HG03342 (cell line): ENCODE measurements around the gene CRTAC1.
"Not testable (repeated sequence)": the region's sequence is repeated elsewhere in the genome, so short reads cannot be mapped to it uniquely, and the experiment has no call there.

ENCODE experiments used
- ATAC-seq: cut with Tn5 transposase; IDR thresholded peaks from one replicate; pipeline ENCODE4 v1.9.1; 2021; ENCODE audit warnings: mild to moderate bottlenecking, moderate library complexity; ENCODE audit not compliant: unreplicated experiment

The CRTAC1 gene

DNA sequence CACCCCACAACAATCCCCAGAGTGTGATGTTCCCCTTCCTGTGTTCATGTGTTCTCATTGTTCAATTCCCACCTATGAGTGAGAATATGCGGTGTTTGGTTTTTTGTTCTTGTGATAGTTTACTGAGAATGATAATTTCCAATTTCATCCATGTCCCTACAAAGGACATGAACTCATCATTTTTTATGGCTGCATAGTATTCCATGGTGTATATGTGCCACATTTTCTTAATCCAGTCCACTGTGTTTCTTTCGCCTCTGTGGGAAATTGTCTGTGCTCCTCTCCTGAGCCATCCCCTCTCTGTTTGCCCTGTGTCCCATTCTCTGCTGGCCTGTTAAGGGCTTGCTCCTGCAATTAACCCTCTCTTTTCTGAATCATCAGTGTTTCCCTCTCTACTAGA, 186.4 kb downstream of the CRTAC1 start:
- ATAC-seq = not testable (repeated sequence)

DNA sequence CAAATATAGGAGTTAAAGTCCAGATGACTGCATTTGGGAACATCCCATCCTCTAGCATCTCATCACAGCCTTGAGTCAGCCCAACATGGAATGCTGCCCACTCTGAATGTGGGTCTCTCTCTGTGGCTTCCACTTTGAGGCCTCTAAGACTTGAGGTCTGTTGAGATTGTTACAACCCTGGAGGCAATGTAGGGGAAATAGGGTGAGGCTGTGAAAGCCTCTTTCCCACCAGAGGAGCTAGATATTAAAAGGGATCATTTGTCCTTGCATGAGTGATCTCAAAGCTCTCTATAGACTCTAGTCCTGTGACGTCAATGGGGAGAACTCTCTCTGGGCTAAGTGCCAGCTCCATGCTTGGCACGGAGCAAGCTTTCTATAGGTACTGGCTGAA, 187.1 kb downstream of the CRTAC1 start:
- no peak for ATAC-seq

DNA sequence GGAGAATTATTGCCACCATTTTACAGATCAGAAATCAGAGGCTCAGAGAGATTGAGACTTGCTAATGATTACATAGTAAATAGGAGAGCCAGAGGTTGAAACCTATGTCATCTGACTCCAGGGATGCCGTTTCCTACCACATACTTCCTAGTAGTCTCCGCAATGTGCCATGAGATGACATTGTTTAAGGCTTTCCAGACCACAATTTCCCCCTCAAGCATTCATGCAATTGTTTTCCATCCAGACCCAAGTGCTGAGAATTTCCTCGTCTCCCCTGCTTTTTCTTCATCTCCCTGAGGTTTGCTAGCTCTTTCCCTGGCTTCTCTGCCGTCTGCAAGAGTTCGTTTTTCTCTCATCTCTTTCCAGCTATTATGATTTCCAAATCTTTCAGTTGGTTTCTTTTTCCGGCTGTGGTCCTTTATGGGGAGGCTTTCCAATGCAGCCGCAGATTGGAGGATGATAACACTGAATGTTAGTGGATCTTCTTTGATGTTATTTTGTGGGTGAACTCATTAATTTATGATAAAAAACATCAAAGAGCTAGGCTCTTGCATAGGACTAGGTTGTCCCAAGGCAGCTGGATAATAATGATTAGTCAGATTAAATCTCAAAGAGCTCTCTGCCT, 187.7 kb downstream of the CRTAC1 start:
- ATAC-seq = no peak

DNA sequence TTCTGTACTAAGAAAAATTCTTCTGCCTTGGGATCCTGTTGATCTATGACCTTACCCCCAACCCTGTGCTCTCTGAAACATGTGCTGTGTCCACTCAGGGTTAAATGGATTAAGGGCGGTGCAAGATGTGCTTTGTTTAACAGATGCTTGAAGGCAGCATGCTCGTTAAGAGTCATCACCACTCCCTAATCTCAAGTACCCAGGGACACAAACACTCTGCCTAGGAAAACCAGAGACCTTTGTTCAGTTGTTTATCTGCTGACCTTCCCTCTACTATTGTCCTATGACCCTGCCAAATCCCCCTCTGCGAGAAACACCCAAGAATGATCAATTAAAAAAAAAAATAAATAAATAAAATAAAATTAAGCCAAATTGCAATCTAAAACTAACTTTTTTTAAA, 188.3 kb downstream of the CRTAC1 start:
- not testable (repeated sequence) for ATAC-seq

DNA sequence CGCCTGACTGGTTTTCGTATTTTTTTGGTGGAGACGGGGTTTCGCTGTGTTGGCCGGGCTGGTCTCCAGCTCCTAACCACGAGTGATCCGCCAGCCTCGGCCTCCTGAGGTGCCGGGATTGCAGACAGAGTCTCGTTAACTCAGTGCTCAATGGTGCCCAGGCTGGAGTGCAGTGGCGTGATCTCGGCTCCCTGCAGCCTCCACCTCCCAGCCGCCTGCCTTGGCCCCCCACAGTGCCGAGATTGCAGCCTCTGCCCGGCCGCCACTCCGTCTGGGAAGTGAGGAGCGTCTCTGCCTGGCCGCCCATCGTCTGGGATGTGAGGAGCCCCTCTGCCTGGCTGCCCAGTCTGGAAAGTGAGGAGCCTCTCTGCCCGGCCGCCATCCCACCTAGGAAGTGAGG, 189.3 kb downstream of the CRTAC1 start:
- not testable (repeated sequence) for ATAC-seq

DNA sequence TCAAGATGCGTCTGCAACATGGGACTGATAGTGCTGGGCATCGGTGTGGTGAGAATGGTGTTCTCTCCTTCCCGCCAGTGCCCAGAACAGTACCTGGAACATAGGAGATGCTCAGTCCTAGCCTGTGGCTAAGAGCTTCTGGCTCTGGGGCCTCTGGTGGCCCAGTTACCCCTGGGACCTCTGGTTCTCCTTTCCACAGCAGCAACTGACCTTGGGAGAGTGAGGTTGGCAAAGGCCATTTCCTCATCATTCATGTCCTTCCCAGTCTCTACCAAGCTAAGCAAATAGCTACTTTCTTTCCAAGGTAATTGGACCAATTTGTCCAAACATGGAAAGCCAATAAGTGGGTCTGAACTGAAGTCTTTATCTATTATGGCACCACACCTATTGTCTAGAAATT, 192.3 kb downstream of the CRTAC1 start:
- no peak for ATAC-seq

DNA sequence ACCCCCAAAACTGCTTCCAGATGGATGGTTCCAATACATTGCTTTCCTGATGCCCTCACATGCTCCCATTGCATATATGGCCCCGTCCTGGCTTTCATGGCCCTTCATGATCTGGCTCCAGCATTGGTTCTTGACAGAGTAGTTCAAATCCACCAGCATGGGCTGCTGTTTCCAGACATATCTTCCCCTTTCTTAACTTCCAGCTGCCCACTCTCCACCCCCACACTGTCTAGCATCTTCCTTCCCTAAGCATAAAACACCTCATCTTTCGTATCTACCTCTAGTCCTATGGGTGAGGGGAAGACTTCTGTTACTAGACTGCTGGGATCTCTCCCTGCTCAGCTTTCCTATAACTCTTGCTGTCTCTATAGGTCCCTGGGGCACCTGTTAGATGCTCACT, 194.0 kb downstream of the CRTAC1 start:
- ATAC-seq = no peak

DNA sequence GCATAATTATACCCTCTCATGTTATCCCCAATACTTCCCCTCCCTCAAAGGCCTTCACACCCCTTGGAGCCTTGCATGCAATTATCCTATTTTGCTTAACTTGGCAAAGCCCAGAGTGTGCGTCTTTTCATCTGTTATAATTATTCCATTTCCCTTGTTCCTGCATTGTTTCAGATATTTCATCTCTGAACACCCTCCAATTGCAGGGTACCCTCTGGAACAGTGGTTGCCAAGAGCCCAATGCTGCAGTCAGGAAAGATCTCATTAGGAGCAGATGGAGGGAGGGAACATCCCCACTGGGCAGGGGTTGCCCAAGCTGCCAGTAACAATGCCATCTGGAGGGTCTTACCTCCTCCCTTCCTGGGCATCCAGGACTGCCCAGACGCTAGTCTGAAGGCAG, 199.2 kb downstream of the CRTAC1 start:
- ATAC-seq = no peak

DNA sequence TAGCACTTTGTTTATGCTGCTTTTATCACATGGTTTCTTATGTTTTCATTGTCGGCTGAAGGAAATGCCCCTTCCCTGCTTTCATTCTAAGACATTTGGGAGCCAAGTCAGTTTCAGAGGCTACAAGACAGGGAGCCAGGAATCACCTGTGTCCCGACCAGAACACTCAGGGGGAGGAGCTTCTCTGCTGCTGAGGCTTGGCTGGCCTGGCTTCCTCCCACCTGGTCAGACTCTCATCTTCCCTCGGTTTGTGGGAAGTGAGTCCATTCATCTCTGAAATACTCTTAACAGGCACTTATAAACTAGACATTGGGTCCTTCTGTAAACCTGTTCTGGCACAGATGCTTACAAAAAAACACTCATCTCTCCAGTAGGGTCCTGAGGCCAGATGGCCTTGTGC, 200.4 kb downstream of the CRTAC1 start:
- ATAC-seq = no peak

DNA sequence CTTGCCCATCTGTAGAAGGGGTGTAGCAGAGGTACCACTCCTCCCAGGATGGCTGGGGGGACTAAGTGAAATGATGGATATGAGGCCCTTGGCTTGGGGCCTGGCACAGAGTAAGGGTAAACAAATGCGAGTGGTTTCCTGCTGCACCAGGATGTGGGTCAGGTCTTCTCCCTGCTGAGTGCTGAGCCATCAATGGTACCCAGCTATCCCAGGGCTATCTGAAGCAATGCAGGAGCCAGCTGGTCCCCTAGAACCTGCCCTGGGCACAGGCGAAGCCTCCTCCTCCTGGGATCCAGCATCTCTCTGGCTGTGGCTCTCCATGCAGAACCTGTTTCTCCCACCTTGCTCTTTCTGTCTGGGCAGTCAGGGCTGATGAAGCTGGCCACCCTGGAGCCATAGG, 201.7 kb downstream of the CRTAC1 start:
- ATAC-seq = no peak

DNA sequence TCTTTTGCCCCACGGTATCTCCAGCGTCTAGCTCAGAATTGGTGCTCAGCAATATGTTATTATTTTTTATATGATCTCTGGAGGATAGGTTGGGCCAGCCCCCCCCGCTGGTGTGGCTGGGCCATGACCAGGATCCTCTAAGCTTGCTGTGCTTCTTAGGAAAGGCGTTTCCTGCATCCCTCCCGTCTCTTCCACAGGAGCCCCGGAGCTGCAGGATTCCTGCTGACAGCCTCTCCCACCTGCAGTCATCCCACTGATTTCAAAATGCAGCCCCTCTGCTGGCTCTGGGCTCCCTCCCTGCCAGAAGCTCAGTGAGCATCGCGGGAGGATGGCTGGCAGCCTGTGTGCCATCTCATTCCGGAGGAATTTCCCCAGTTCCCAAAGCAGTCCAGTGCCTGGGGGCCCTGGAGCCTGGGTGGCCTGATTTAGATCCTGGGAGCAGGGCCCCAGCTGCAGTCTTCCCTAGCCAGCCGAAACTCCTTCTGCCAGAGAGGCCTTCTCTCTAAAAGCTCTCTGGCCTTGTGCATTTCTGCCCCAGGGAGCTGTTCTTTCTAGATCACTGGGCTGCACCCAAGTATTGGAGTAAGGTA, 202.6 kb downstream of the CRTAC1 start:
- ATAC-seq = no peak

DNA sequence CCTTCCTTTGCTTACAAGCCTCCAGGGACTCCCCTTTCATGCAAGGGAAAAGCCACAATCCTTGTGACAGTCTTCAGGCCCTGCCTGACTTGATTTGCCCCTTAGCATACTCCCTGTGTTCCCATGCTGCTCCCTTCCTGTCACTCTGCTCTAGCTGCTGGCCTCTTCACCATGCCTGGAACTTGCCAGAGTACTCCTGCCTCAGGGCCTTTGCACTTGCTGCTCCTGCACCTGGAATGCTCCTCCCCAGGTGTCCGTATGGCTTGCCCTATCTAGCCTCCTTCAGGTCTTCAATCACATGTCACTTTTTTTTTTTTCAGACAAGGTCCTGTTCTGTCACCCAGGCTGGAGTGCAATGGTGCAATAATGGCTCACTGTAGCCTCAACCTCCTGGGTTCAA, 203.5 kb downstream of the CRTAC1 start:
- ATAC-seq = no peak

DNA sequence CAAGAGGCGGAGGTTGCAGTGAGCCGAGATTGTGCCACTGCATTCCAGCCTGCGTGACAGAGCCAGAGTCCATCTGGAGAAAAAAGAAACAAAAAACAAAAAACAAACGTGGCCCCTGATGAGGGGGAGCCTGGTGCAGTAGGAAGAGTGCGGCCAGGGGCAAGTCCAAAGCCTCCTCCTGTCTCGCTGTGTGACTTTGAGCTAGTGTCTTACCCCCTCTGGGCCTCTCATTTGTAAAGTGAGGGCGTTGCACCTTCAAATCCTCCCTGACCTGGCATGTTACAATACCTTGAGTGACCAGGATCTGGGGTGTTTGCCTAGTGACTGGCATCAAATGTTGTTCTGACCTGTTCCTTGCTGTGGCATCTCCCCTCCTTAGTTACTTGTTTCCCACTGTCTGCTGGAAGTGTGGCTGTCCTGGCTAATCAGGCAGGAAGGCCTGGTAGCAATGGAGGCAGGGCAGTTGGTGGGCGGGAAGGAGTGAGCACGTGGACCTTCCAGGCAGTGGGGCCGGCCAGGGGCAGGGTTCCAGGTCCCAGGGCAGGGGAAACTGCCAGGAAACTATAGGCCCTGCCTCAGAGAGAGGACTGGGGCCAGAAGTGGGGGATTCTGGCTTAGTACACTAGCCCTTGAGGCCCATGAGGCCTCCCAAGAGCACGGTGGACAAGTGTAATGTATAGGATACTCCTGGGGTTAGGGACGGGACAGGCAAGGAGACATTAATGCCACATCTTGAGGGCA, 205.2 kb downstream of the CRTAC1 start:
- no peak for ATAC-seq

DNA sequence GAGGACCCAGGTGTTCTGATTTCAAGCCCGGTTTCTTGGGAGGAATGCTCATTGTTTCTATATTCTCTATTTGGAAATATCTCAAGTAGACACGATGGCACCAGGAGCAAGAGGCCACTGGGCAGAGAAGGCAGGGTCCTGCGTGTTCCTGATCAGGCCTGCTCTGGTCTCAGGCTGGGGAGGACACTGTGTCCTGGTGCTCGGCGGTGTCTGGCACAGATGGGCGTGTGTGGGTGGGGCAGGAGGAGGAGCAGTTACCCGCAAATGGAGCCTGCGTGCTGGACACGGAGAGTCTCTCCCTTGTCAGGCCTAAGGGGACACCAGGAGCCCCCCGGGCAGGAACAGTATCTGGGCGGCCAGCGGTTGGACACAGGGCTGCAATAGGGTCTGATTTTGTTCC, 206.7 kb downstream of the CRTAC1 start:
- ATAC-seq = no peak

DNA sequence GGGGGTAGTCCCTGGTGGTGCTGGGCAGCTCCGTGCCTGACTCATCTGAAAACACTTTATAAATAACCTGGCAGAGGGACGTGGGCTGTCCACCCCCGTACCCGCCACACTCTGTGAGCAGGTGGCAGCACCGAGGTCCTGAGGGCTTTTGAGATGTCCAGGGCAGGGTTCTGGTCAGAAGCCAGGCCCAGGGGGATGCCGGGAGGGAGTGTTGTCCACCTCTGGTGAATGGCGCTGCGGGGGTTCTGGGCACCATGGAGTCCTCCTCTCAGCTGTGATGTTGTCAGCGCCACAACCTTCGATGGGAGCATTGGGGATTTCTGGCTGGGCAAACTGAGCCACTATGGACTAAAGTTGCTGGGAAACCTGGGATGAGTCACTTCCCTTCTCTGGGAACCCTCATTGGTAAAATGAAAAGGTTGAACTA, 208.1 kb downstream of the CRTAC1 start:
- ATAC-seq = no peak

DNA sequence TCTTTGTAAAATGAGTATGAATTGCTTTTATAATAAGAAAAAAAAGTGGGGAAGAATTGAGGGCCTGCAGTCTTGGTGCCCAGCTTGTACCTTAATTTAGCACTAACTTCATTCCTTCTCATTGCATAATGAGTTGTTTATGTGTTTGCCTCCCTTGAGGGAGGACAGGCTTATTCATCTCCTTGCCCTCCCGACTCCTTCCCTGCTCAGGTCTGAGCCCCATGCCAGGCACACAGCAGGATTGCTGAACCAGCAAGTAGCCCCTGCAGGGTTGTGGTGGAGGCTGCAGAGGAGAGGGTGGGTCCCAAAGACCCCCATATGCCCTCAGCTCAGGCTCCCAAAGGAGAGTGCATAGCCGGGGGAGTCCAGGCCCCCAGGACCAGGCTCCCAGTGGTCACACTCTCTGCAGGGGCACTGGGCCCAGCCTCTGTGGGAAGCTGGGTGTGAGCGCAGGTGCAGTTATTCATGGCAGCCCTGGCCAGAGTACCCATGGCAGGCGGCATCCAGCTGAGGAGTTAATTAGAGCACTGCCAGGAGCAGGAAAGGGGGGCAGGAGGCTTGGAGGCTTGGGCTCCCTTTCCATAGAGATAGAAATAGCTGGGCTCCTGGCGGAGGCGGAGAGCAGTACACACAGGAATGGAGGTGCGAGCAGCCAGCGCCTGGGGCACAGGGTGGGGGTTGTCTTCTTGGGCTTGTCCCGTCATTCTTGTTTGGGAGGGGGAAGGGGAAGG, 208.9 kb downstream of the CRTAC1 start:
- no peak for ATAC-seq

DNA sequence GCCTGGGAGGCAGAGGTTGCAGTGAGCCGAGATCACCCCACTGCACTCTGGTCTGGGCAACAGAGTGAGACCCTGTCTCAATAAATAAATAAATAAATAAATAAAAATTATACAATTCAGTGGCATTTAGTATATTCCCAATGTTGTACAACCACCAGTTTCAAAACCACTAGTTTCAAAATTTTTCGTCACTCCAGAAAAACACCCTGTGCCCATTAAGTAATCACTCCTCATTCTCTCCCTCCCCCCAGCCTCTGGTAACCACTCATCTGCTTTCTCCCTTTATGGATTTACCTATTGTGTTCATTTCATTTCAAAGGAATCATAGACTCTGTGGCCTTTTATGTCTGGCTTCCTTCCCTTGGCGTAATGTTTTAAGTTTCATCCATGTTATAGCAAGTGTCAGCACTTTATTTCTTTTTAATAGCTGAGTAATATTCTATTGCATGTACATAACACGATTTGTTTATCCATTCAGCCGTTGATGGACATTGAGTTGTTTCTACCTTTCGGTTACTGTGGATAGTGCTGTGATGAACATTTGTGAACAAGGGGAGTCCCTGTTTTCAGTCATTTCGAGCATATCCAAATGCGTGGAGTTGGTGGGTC, 210.2 kb downstream of the CRTAC1 start:
- ATAC-seq = no peak

DNA sequence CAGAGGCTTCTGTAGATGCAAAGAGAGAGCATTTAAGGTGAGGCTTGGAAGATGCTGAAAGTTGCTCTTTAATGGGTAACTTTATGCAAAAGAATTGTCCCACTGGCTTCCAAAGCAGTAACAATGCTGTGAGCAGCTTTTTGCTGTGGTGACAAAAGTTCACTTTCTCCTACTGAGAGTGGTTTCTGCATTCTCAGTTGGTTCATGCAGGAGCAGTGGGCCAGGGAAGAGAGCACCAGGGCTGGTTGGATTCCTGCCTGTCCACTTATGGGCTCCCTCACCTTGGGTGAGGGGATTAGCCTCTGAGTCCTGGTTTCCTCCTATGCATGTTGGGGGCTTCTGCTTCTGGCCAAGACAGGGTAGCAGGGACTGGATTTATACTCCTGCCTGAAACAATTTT, 211.8 kb downstream of the CRTAC1 start:
- no peak for ATAC-seq

DNA sequence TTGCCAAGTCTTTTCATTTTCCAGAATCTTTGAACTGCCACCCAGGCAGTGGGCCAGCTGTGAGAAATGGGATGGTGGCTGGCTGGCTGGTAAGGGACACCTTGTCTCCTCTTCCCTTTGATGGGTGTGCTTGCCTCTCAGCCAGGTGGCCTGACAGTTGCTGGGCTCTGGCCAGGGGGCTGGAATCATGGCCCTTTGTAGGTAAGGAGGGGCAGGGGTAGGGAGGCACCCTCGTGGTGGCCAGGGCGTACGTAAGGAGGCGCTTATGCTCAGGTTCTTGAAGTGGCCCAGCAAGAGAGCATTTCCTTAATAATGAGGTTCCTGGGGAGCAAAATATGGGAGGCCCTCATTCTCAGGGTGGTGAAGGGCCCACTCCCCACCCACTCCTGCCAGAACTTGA, 213.8 kb downstream of the CRTAC1 start:
- ATAC-seq = no peak
